A673 (cell line): ENCODE results near the gene GSG1.

Source experiments
- CTCF ChIP-seq: fragments of 300-800, 200-600 bp; sonication (generic); conservative IDR thresholded peaks from 2 replicates; pipeline ENCODE4 v1.5.1; 2017; ENCODE audit warnings: low read depth, mild to moderate bottlenecking, antibody characterized with exemption, low read length, moderate library complexity, mixed read lengths
- EZH2 ChIP-seq: fragments of 200-600 bp; sonication (generic); IDR thresholded peaks from 2 replicates; pipeline ENCODE4 v1.6.1; 2017; ENCODE audit warnings: borderline replicate concordance, low read depth, mild to moderate bottlenecking, mixed read lengths, antibody characterized with exemption, low read length; ENCODE audit not compliant: poor library complexity, severe bottlenecking

GRCh38 chr12:13093848-13094220 lies 9.6 kb downstream of the GSG1 start:
- TF ChIP-seq EZH2 (no peak), CTCF (no peak)
